HEK293 (cell line): ENCODE results near the gene IFI6.

Source experiments
- CTCF ChIA-PET: fragments of 350-600 bp; formaldehyde crosslinking; extraction: SDS; loops from one replicate; lab custom pipeline; 2021; ENCODE audit warnings: antibody characterized with exemption; lab: Yijun Ruan, JAX
- POLR2A ChIA-PET: fragments of 300-600 bp; formaldehyde crosslinking; extraction: SDS; loops from one replicate; lab custom pipeline; 2020; ENCODE audit warnings: antibody characterized with exemption, inconsistent platforms; lab: Yijun Ruan, JAX
- H3K27ac ChIP-seq: fragments of 200-500 bp; sonication (Bioruptor generic); 2 replicates; pipeline ENCODE4 v1.5.1; 2014; ENCODE audit warnings: low read depth, low read length, control low read depth, inconsistent platforms; ENCODE audit errors: extremely low read depth
- H3K36me3 ChIP-seq, 2 experiments: fragments of 200-500 bp in 1 of 2; sonication (Bioruptor generic) in 1 of 2; 1 replicate in 1 of 2; 2 replicates in 1 of 2; pipeline ENCODE4 v1.5.1; 2014 to 2017; ENCODE audit warnings: inconsistent platforms in 2 of 2, low read length in 2 of 2; ENCODE audit not compliant: control insufficient read depth in 2 of 2, insufficient read depth in 1 of 2
- H3K4me1 ChIP-seq: fragments of 200-500 bp; sonication (Bioruptor generic); 2 replicates; pipeline ENCODE4 v1.5.1; 2014; ENCODE audit warnings: mild to moderate bottlenecking, low read length, inconsistent platforms; ENCODE audit not compliant: control insufficient read depth, insufficient read depth
- H3K4me3 ChIP-seq: 2 replicates; pipeline ENCODE4 v1.5.1; 2011; ENCODE audit warnings: low read depth, mild to moderate bottlenecking, control low read depth, low read length, moderate library complexity
- H3K9me3 ChIP-seq: fragments of 200-500 bp; sonication (Bioruptor generic); 2 replicates; pipeline ENCODE4 v1.5.1; 2014; ENCODE audit warnings: low read depth, low read length, inconsistent platforms; ENCODE audit not compliant: control insufficient read depth, insufficient read depth
- CTCF ChIP-seq: fragments of 450-650 bp; formaldehyde crosslinking; IDR thresholded peaks from 2 replicates; pipeline ENCODE4 v1.5.1; 2016; ENCODE audit warnings: missing biosample characterization, missing genetic modification characterization
- KLF7 ChIP-seq: fragments of 450-650 bp; formaldehyde crosslinking; IDR thresholded peaks from 2 replicates; pipeline ENCODE4 v1.5.1; 2016; ENCODE audit warnings: missing biosample characterization, missing genetic modification characterization, borderline replicate concordance
- PRDM1 ChIP-seq: fragments of 450-650 bp; formaldehyde crosslinking; IDR thresholded peaks from 2 replicates; pipeline ENCODE4; 2016; ENCODE audit warnings: missing biosample characterization, missing genetic modification characterization
- PRDM2 ChIP-seq: fragments of 450-650 bp; formaldehyde crosslinking; IDR thresholded peaks from 2 replicates; pipeline ENCODE4 v1.5.1; 2016; ENCODE audit warnings: missing biosample characterization, missing genetic modification characterization, borderline replicate concordance
- ZBTB10 ChIP-seq: fragments of 450-650 bp; formaldehyde crosslinking; IDR thresholded peaks from 2 replicates; pipeline ENCODE4 v1.5.1; 2016; ENCODE audit warnings: missing biosample characterization, missing genetic modification characterization
- ZBTB20 ChIP-seq: fragments of 450-650 bp; formaldehyde crosslinking; IDR thresholded peaks from 2 replicates; pipeline ENCODE4 v1.5.1; 2016; ENCODE audit warnings: missing biosample characterization, missing genetic modification characterization
- ZBTB21 ChIP-seq: fragments of 450-650 bp; formaldehyde crosslinking; IDR thresholded peaks from 2 replicates; pipeline ENCODE4 v1.5.1; 2017; ENCODE audit warnings: missing biosample characterization, missing genetic modification characterization
- ZNF146 ChIP-seq: fragments of 450-650 bp; formaldehyde crosslinking; IDR thresholded peaks from 2 replicates; pipeline ENCODE4 v1.5.1; 2016; ENCODE audit warnings: missing biosample characterization, missing genetic modification characterization
- ZNF184 ChIP-seq: fragments of 450-650 bp; IDR thresholded peaks from 2 replicates; pipeline ENCODE4 v1.5.1; 2018; ENCODE audit warnings: missing biosample characterization, mild to moderate bottlenecking, missing genetic modification characterization
- ZNF211 ChIP-seq: fragments of 450-650 bp; formaldehyde crosslinking; IDR thresholded peaks from 2 replicates; pipeline ENCODE4 v1.5.1; 2016; ENCODE audit warnings: low read depth, missing biosample characterization, missing genetic modification characterization
- ZNF354C ChIP-seq: fragments of 450-650 bp; formaldehyde crosslinking; IDR thresholded peaks from 2 replicates; pipeline ENCODE4 v1.5.1; 2016; ENCODE audit warnings: missing biosample characterization, missing genetic modification characterization, low read depth, borderline replicate concordance
- ZNF394 ChIP-seq: fragments of 450-650 bp; formaldehyde crosslinking; IDR thresholded peaks from 2 replicates; pipeline ENCODE4 v1.5.1; 2016; ENCODE audit warnings: missing biosample characterization, missing genetic modification characterization, mild to moderate bottlenecking, moderate library complexity, borderline replicate concordance
- ZNF426 ChIP-seq: fragments of 450-650 bp; formaldehyde crosslinking; IDR thresholded peaks from 2 replicates; pipeline ENCODE4 v1.5.1; 2017; ENCODE audit warnings: missing biosample characterization, missing genetic modification characterization, mild to moderate bottlenecking, inconsistent platforms, moderate library complexity
- ZNF473 ChIP-seq: fragments of 450-650 bp; formaldehyde crosslinking; IDR thresholded peaks from 2 replicates; pipeline ENCODE4 v1.5.1; 2017; ENCODE audit warnings: missing biosample characterization, missing genetic modification characterization
- ZNF521 ChIP-seq: fragments of 450-650 bp; formaldehyde crosslinking; IDR thresholded peaks from 2 replicates; pipeline ENCODE4 v1.5.1; 2017; ENCODE audit warnings: missing biosample characterization, mild to moderate bottlenecking, missing genetic modification characterization
- ZNF585B ChIP-seq: fragments of 450-650 bp; formaldehyde crosslinking; IDR thresholded peaks from 2 replicates; pipeline ENCODE4 v1.5.1; 2016; ENCODE audit warnings: missing biosample characterization, missing genetic modification characterization
- ZNF629 ChIP-seq: fragments of 450-650 bp; formaldehyde crosslinking; IDR thresholded peaks from 2 replicates; pipeline ENCODE4 v1.5.1; 2017; ENCODE audit warnings: missing biosample characterization, missing genetic modification characterization
- ZNF664 ChIP-seq: fragments of 450-650 bp; formaldehyde crosslinking; IDR thresholded peaks from 2 replicates; pipeline ENCODE4 v1.5.1; 2016; ENCODE audit warnings: missing biosample characterization, missing genetic modification characterization
- ZNF692 ChIP-seq: fragments of 450-650 bp; formaldehyde crosslinking; IDR thresholded peaks from 2 replicates; pipeline ENCODE4 v1.5.1; 2016; ENCODE audit warnings: missing biosample characterization, missing genetic modification characterization
- ZNF76 ChIP-seq: fragments of 450-650 bp; formaldehyde crosslinking; IDR thresholded peaks from 2 replicates; pipeline ENCODE4; 2016; ENCODE audit warnings: low read depth, missing biosample characterization, missing genetic modification characterization, borderline replicate concordance
- ZSCAN18 ChIP-seq: fragments of 450-650 bp; formaldehyde crosslinking; IDR thresholded peaks from 2 replicates; pipeline ENCODE4 v1.5.1; 2016; ENCODE audit warnings: missing biosample characterization, missing genetic modification characterization
- ZSCAN5A ChIP-seq: fragments of 450-650 bp; formaldehyde crosslinking; IDR thresholded peaks from 2 replicates; pipeline ENCODE4 v1.5.1; 2016; ENCODE audit warnings: missing biosample characterization, missing genetic modification characterization

IFI6 gene

GRCh38 chr1:27652111-27652864, 19.7 kb downstream of the IFI6 start:
- Histone ChIP-seq H3K27ac (no peak overlapping the region), H3K4me3 (no peak overlapping the region), H3K36me3 (no peaks in the 10 kb centered on the region), H3K4me1 (peaks cover 5% of the 10 kb centered on the region), H3K9me3 (no peaks in the 10 kb centered on the region)
- CTCF ChIA-PET = interaction anchor here (0.6 to 3.3 kb wide), 5 partner anchors 10 to 788 kb away, joined by 4 to 30 read pairs (median 4); no protein-coding TSS in a partner anchor
- POLR2A ChIA-PET = no interaction called here
- no peak for TF ChIP-seq ZNF394 (tag by site-specific recombination)
- TF ChIP-seq ZNF211 = no peak
- TF ChIP-seq ZNF184 = no peak
- no peak for TF ChIP-seq KLF7 (tag by site-specific recombination)
- TF ChIP-seq ZNF664 (tag by site-specific recombination) = no peak
- no peak for TF ChIP-seq ZSCAN18
- peak; percentile 38; the same call in 1 of the 2 replicates for TF ChIP-seq ZBTB20 (tag by site-specific recombination)
- TF ChIP-seq ZNF692 (tag by site-specific recombination) = 0 out of 2 replicates have a peak, but pooled peaks have one; percentile 34
- TF ChIP-seq ZNF426 (tag by site-specific recombination) = no peak
- TF ChIP-seq ZNF629 (tag by site-specific recombination) = no peak
- no peak for TF ChIP-seq ZNF354C (tag by site-specific recombination)
- TF ChIP-seq ZNF473 = no peak
- TF ChIP-seq ZNF585B (tag by site-specific recombination) = no peak
- peak; percentile 77 for TF ChIP-seq ZNF146 (tag by site-specific recombination)
- no peak for TF ChIP-seq ZSCAN5A (tag by site-specific recombination)
- no peak for TF ChIP-seq CTCF
- TF ChIP-seq ZBTB10 (tag by site-specific recombination) = no peak
- TF ChIP-seq PRDM2 (tag by site-specific recombination) = no peak
- TF ChIP-seq ZBTB21 (tag by site-specific recombination) = no peak
- no peak for TF ChIP-seq ZNF521 (tag by site-specific recombination)
- peak; percentile 31; the same call in 1 of the 2 replicates for TF ChIP-seq PRDM1 (tag by site-specific recombination)
- no peak for TF ChIP-seq ZNF76 (tag by site-specific recombination)
